ENCODE results near the gene SYNDIG1L. TPM values are rescaled to one million over a fixed set of nuclear protein-coding genes. Genes with fewer than 3 reads are reported as not detected.
"Not testable (repeated sequence)": the region's sequence is repeated elsewhere in the genome, so short reads cannot be mapped to it uniquely, and the experiment has no call there.

The SYNDIG1L gene
- total RNA-seq, 3 donors from 2014 or later, result 0.33 to 1.0 (median 0.64) TPM

DNA sequence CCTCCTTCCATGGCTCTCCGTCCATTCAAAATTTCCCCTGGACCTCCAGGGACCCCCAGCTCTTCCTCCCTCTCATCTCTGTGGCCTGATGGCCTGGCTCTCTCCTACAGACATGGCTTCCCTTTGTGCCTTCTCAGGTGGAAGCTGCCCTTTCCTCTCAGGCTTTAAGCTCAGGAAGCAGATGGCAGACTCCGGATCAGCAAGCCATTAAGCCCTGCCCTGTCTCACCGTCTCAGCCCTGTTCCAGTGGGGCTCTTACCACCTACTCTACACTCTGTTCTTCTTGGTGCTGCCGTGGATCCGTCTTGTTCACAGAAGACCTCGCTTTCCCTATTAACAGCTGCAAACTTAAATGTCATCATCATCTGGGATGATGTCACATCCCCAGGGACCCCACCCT, 34.0 kb upstream of the SYNDIG1L start:
- Histone ChIP-seq H3K9me3 (no peaks in the 10 kb centered on the region), H3K27me3 (no peaks in the 10 kb centered on the region), H3K4me3 (no peak overlapping the region), H3K4me1 (no peaks in the 10 kb centered on the region), H3K36me3 (no peaks in the 10 kb centered on the region), H3K27ac (no peak overlapping the region)
- intact Hi-C loops (cut with DNase I; ENCODE audit: low total_unique reads), result no loop called here
- DNase-seq (ENCODE audit: low spot score in 2 of 2), result no peak
- no peak for TF ChIP-seq POLR2AphosphoS5 (IDR thresholded peaks at IDR 0.05)
- TF ChIP-seq POLR2A (IDR thresholded peaks at IDR 0.05), result no peak
- TF ChIP-seq, protein P1, sequence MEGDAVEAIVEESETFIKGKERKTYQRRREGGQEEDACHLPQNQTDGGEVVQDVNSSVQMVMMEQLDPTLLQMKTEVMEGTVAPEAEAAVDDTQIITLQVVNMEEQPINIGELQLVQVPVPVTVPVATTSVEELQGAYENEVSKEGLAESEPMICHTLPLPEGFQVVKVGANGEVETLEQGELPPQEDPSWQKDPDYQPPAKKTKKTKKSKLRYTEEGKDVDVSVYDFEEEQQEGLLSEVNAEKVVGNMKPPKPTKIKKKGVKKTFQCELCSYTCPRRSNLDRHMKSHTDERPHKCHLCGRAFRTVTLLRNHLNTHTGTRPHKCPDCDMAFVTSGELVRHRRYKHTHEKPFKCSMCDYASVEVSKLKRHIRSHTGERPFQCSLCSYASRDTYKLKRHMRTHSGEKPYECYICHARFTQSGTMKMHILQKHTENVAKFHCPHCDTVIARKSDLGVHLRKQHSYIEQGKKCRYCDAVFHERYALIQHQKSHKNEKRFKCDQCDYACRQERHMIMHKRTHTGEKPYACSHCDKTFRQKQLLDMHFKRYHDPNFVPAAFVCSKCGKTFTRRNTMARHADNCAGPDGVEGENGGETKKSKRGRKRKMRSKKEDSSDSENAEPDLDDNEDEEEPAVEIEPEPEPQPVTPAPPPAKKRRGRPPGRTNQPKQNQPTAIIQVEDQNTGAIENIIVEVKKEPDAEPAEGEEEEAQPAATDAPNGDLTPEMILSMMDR (IDR thresholded peaks at IDR 0.05), result no peak

DNA sequence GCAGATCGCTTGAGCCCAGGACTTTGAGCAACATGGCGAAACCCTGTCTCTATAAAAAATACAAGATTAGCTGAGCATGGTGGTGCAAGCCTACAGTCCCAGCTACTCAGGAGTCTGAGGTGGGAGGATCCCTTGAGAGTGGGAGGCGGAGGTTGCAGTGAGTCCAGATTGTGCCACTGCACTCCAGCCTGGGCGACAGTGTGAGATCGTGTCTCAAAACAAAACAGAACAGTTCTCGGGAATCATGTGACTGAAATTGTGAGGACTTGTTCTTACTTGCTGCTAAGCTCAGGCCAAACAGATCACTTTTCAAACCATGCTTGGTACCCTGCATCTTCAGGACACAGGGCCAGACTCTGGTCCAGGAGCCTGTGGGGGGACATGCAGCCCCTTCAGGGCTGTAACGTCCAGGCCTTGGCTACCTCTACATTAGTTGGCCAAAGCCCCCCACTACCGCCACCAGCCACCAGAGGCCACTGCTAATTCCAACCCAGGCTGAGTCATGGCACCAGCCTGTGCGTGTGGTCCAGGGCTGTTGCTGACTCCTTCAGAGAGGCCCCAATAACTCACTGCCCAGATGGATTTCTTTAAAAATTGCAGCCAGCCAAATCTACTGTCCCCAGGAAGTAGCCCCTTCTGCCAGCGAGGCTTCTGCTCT, 33.4 kb upstream of the SYNDIG1L start:
- DNase-seq (ENCODE audit: low spot score in 2 of 2), result no peak
- Histone ChIP-seq H3K27ac (no peak overlapping the region), H3K27me3 (no peaks in the 10 kb centered on the region), H3K4me3 (no peak overlapping the region), H3K4me1 (no peaks in the 10 kb centered on the region), H3K9me3 (no peaks in the 10 kb centered on the region), H3K36me3 (no peaks in the 10 kb centered on the region)
- TF ChIP-seq POLR2A (IDR thresholded peaks at IDR 0.05), result no peak
- TF ChIP-seq, protein P1 (IDR thresholded peaks at IDR 0.05), result peak in 2 of 3 donors; percentile 9 to 10
- intact Hi-C loops (cut with DNase I; ENCODE audit: low total_unique reads), result no loop called here

DNA sequence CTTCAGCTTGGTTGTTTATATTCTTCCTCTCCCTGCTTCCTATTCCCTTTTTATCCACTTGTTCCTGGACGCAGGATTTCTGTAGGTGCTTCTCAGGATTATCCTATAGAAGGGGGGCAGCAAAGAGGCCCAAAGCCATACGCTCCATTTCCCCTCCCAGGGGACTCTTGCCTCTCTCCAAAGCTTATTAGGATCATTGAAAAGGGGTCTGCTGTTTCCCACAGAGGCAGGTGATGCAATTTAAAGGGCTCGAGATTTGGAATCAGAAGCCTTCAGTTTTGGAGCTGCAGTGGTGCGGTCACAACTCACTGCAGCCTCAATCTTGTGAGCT, 31.5 kb upstream of the SYNDIG1L start:
- H3K9me3 ChIP-seq, result no peaks in the 10 kb centered on the region
- no peaks in the 10 kb centered on the region for H3K4me1 ChIP-seq
- DNase-seq (ENCODE audit: low spot score in 2 of 2), result no peak
- H3K36me3 ChIP-seq, result no peaks in the 10 kb centered on the region
- H3K27ac ChIP-seq, result no peak overlapping the region
- TF ChIP-seq POLR2AphosphoS5 (IDR thresholded peaks at IDR 0.05), result no peak
- TF ChIP-seq, protein P1 (IDR thresholded peaks at IDR 0.05), result no peak
- no peak for TF ChIP-seq POLR2A (IDR thresholded peaks at IDR 0.05)
- no peaks in the 10 kb centered on the region for H3K27me3 ChIP-seq
- no peak overlapping the region for H3K4me3 ChIP-seq
- intact Hi-C loops (cut with DNase I; ENCODE audit: low total_unique reads), result no loop called here

DNA sequence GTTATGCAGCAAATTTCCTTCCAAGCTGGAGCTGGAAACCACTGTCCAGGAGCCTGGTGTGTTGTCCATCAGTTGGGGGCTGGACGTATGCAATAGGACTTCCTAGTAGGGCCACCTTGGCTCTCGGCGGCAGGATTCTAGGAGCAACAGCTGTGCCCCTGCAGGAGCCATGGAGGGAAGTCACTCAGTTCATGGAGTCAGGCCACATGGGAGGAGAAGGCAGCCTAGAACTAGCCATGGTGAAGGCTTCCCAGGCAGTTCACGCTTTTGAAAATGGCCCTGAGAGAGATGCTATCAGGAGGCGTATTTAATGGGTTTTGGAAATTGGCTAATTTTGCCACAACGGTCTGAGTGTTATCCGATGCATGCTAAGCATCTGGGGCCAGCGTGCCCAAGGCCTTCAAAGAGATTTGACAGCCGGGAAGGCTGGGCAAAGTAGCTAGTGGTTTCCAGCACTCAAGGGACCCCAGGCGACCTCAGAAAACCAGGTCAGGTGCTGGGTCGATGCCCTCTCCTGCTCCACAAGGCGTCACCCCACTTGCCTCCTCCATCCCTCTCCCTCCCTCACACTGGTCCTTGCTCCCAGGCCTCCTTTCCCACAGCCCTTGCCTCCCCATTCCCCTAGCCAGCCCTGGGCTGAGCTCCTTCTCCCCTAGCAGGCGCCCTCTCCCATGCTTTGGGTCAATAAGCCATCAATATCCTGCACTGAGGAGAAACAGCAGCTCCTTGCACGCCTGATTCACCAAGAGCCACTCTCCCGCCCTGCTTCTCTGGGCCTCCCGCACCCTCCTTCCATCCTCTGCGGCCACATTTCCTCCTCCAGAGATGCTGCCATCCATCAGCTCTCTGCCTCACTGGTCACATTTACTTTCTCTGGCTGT, 30.9 kb upstream of the SYNDIG1L start:
- H3K27me3 ChIP-seq, result no peaks in the 10 kb centered on the region
- no peaks in the 10 kb centered on the region for H3K9me3 ChIP-seq
- intact Hi-C loops (cut with DNase I; ENCODE audit: low total_unique reads), result no loop called here
- H3K36me3 ChIP-seq, result no peaks in the 10 kb centered on the region
- no peak overlapping the region for H3K27ac ChIP-seq
- no peak overlapping the region for H3K4me3 ChIP-seq
- TF ChIP-seq POLR2A (IDR thresholded peaks at IDR 0.05) (no peak), POLR2AphosphoS5 (IDR thresholded peaks at IDR 0.05) (no peak)
- TF ChIP-seq, protein P1 (IDR thresholded peaks at IDR 0.05), result no peak
- no peaks in the 10 kb centered on the region for H3K4me1 ChIP-seq
- no peak for DNase-seq (ENCODE audit: low spot score in 2 of 2)

DNA sequence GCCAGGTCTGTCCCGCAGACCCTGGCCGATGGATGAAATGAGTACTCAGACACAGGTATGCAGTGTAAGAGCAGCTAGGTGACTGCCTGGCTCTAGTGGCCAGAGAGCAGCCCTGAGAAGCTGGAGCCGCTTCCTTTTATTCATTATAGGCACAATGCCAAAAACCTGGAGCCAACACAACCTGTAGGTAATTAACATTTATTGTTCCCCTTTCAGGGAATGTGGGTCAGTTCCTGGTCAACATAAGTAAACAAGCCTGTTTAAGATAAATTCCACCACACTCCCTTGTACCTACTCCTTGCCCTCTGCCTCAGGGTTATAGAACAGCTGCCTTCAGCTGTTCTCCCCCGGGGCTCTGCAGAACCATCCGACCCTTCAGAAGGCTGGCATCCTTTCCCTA, 28.4 kb upstream of the SYNDIG1L start:
- intact Hi-C loops (cut with DNase I; ENCODE audit: low total_unique reads); H3K27me3 ChIP-seq; H3K4me3 ChIP-seq; DNase-seq (ENCODE audit: low spot score in 2 of 2); H3K4me1 ChIP-seq; H3K27ac ChIP-seq; H3K9me3 ChIP-seq; H3K36me3 ChIP-seq: not testable (repeated sequence)
